ENCODE measurements around the gene ARRDC1. TPM values are rescaled to one million over a fixed set of nuclear protein-coding genes. Genes with fewer than 3 reads are reported as not detected.
A peak's percentile ranks its signal among the peaks of the same experiment; 100 is the strongest.

The ARRDC1 gene
- total RNA-seq, 3 donors from 2014 or later, result 58.1 to 111 (median 100.0) TPM

DNA sequence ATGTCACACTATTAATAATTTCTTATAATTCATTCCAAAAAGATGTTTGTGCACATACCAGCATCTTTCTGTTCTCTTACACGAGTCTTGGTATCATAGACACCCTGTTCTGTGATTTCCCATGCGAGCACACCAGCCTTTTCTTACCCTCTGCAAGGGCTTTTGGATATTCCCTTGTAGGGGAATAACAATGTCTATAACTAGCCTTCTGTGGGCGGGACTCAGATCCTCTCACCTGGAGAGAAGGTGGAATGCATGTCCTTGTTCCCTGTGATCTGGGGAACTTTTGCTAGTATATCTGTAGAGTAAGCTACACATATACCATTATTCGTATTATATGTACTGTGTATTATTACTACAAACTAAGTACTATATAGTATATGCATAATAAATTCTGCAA is 58.1 kb downstream of the ARRDC1 start:
- intact Hi-C loops (cut with DNase I, micrococcal nuclease), result no loop called here
- ATAC-seq, result no peak
- no peaks in the 10 kb centered on the region for H3K36me3 ChIP-seq (ENCODE audit: low read depth)

DNA sequence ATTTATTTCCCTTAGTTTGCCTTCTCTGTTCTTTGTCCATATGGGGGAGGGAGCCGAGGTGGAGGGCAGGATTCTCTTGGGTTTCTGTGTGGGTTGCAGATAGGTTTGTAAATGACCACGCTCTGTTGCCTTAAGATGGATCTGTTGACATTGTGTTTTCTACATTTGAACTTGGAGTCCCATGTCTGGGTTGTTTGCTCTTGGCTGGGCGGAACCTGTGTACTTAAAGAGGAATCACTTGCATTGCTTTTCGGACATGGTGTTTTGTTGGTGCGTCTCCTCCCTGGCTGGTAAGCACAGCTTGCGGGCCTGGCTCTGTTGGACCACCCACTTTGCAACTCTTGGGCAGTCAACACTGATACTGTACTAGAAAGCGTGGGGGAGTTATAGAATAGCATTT is 59.2 kb downstream of the ARRDC1 start:
- Histone ChIP-seq H3K4me1 (ENCODE audit: low read depth) (peaks cover 27% of the 10 kb centered on the region), H3K4me3 (no peak overlapping the region), H3K36me3 (ENCODE audit: low read depth) (no peaks in the 10 kb centered on the region), H3K9me3 (no peaks in the 10 kb centered on the region)
- intact Hi-C loops (cut with DNase I, micrococcal nuclease), result no loop called here
- peak; percentile 85 for ATAC-seq
- peak in 2 of 3 donors; percentile 30 to 62 for DNase-seq
- TF ChIP-seq, protein P1, sequence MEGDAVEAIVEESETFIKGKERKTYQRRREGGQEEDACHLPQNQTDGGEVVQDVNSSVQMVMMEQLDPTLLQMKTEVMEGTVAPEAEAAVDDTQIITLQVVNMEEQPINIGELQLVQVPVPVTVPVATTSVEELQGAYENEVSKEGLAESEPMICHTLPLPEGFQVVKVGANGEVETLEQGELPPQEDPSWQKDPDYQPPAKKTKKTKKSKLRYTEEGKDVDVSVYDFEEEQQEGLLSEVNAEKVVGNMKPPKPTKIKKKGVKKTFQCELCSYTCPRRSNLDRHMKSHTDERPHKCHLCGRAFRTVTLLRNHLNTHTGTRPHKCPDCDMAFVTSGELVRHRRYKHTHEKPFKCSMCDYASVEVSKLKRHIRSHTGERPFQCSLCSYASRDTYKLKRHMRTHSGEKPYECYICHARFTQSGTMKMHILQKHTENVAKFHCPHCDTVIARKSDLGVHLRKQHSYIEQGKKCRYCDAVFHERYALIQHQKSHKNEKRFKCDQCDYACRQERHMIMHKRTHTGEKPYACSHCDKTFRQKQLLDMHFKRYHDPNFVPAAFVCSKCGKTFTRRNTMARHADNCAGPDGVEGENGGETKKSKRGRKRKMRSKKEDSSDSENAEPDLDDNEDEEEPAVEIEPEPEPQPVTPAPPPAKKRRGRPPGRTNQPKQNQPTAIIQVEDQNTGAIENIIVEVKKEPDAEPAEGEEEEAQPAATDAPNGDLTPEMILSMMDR (IDR thresholded peaks at IDR 0.05), result no peak

More for the DNA sequence above, 58.1 kb downstream of the ARRDC1 start:
- DNase-seq, result no peak
- peaks cover 27% of the 10 kb centered on the region for H3K4me1 ChIP-seq (ENCODE audit: low read depth)
- TF ChIP-seq, protein P1 (IDR thresholded peaks at IDR 0.05), result no peak
- no peak overlapping the region for H3K4me3 ChIP-seq
- H3K9me3 ChIP-seq, result no peaks in the 10 kb centered on the region

Other genes with a start within 250 kb of the ARRDC1 start
- 10 to 100 TPM; 39.4 to 56.7 (median 40.1) TPM for gene EXD3, start 182.5 kb upstream of the ARRDC1 start, total RNA-seq
- 10 to 100 TPM; 18.0 to 41.5 (median 27.2) TPM for gene NOXA1, start 182.3 kb upstream of the ARRDC1 start, total RNA-seq
- 100 to 1,000 TPM in 1 of 3 donors, 10 to 100 TPM in 2; 36.7 to 127 (median 74.8) TPM for gene ENTPD8, start 164.3 kb upstream of the ARRDC1 start, total RNA-seq
- 10 to 100 TPM; 30.1 to 48.0 (median 43.4) TPM for gene NSMF, start 146.4 kb upstream of the ARRDC1 start, total RNA-seq
- 10 to 100 TPM; 16.7 to 27.4 (median 17.2) TPM for gene PNPLA7, start 55.3 kb upstream of the ARRDC1 start, total RNA-seq
- 10 to 100 TPM; 67.1 to 93.8 (median 93.5) TPM for gene MRPL41, start 53.8 kb upstream of the ARRDC1 start, total RNA-seq
- gene DPH7, start 26.8 kb upstream of the ARRDC1 start, total RNA-seq, result 10 to 100 TPM; 24.5 to 33.5 (median 29.3) TPM
- gene ZMYND19, start 15.2 kb upstream of the ARRDC1 start, total RNA-seq, result 10 to 100 TPM; 14.2 to 18.5 (median 18.4) TPM
- gene EHMT1, start 13.3 kb downstream of the ARRDC1 start, total RNA-seq, result 10 to 100 TPM; 78.4 to 90.8 (median 83.3) TPM